Right forelimb (tissue), 1 donor: ENCODE results near the gene PGAM4.
"Not testable (repeated sequence)": the region's sequence is repeated elsewhere in the genome, so short reads cannot be mapped to it uniquely, and the experiment has no call there.

ENCODE experiments used
- DNase-seq: peaks from one replicate; pipeline ENCODE4 v3.0.0-alpha.2; 2018

Gene PGAM4

GRCh38 chrX:77924320-77924859 is 45.0 kb downstream of the PGAM4 start:
- no peak for DNase-seq

GRCh38 chrX:77922787-77923186 is 46.7 kb downstream of the PGAM4 start:
- DNase-seq = no peak

GRCh38 chrX:77919370-77919769 is 50.1 kb downstream of the PGAM4 start:
- DNase-seq = not testable (repeated sequence)

GRCh38 chrX:77918568-77918967 is 50.9 kb downstream of the PGAM4 start:
- no peak for DNase-seq
